Muscle of leg (tissue), 11 donors: Measurements from ENCODE around the gene PER3. TPM values are rescaled to one million over a fixed set of nuclear protein-coding genes. Genes with fewer than 3 reads are reported as not detected.

Experiments used
- DNase-seq: peaks from one replicate; pipeline ENCODE4 v3.0.0; 2013
- H3K27ac ChIP-seq: one replicate; pipeline ENCODE4 v1.5.1; 2013; ENCODE audit warnings: mild to moderate bottlenecking, low read length, control low read depth
- H3K27me3 ChIP-seq: one replicate; pipeline ENCODE4 v1.6.1; 2013; ENCODE audit warnings: low read length; ENCODE audit not compliant: control insufficient read depth, insufficient read depth
- H3K36me3 ChIP-seq: one replicate; pipeline ENCODE4 v1.6.1; 2013; ENCODE audit warnings: low read length; ENCODE audit not compliant: control insufficient read depth, insufficient read depth
- H3K4me1 ChIP-seq: one replicate; pipeline ENCODE4 v1.6.1; 2013; ENCODE audit warnings: low read length; ENCODE audit not compliant: control insufficient read depth, insufficient read depth
- H3K4me3 ChIP-seq: one replicate; pipeline ENCODE4 v1.5.1; 2013; ENCODE audit warnings: low read length, control low read depth
- H3K9me3 ChIP-seq: replicated peaks from 2 replicates; pipeline ENCODE4 v1.6.1; 2013; ENCODE audit warnings: low read depth, low read length; ENCODE audit not compliant: control insufficient read depth
- WGBS: methylation state at CpG from one replicate; pipeline ENCODE4 v1.1.5; 2013; ENCODE audit warnings: missing lambda C conversion rate; ENCODE audit not compliant: insufficient coverage; 5-methylcytosine and 5-hydroxymethylcytosine counted together
- polyA plus RNA-seq, 8 donors: library from polyadenylated mRNA; unstranded; fragments of 120-200 nt; gene quantifications; one replicate each; pipeline versions ENCODE4 v1.2.1 to v1.2.3, GENCODE V29; 2013; ENCODE audit warnings: inconsistent platforms in 1 of 8, low replicate concordance in 1 of 8; ENCODE audit not compliant: insufficient read length in 8 of 8, insufficient read depth in 1 of 8
- total RNA-seq: library from RNA; stranded (reverse); fragments of 120-200 nt; gene quantifications from one replicate; pipeline ENCODE4 v1.2.4, GENCODE V29; 2013

PER3 gene
- total and polyA plus RNA-seq, 9 donors = 3.5 to 8.8 (median 5.7) TPM

DNA sequence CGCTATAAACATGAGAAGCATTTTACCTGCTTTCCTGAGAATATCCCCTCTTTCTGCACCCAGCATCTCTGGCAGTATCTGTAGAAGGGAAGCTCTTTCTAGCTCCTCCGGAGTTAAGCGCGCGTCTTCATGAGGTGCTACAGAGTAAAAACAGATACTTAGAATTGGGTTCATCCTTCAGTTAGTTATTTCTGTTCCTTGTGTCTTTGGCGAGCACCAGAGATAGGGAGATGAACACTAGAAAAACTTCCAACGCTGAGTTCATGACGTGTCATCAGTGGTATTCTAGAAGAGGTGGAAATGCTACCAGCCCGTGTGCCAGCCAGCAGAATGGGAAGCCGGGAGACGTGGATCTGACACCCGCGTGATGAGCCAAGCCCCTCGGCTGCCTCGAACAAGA is 66.7 kb downstream of the PER3 start:
- no peak overlapping the region for H3K4me3 ChIP-seq
- H3K9me3 ChIP-seq = no peaks in the 10 kb centered on the region
- WGBS = 84% methylated on average over 5 of the region's 15 CpGs
- H3K36me3 ChIP-seq = no peaks in the 10 kb centered on the region
- DNase-seq = no peak
- peaks cover 2% of the 10 kb centered on the region for H3K27me3 ChIP-seq
- H3K27ac ChIP-seq = no peak overlapping the region
- H3K4me1 ChIP-seq = no peaks in the 10 kb centered on the region

DNA sequence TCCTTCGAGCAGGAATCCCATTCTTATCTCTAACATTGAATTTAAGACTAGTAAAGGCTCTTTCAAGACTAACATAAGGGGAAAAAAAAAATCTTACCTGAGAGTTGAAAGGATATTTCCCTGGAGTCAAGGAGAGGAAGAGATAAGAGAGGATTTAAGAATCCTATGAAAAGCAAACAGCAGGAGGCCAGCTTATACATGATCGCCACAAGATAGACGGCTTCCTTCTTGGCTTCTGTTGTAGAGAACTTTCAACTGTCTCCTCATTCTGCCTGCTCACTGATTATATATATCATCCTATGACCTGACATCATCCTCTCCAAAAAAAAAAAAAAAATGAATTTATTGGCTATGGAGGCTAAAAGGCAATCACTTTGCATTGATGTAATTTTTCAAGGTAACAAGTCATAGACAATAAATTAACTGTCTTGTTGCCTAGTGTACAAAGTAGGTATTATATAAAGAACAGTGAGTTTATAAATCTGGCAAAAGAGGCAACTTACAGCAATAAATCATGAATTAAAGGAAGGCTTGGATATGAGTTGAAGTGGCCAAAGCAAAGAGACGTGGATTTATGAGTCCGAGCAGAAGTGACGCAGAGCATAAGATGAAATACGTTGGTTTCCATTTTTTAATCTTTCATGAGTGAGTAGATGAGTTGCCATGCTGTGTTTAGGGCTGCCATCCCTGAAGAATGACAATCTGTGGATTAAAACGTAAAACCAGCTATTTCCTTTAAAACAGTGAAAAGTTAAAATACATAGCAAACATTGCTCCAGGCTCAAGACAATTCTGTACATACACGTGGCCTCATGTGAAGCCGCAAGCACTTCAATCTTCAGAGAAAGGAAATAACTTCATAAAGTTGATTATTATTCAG is 69.0 kb downstream of the PER3 start, which contains the start of gene UTS2:
TSS of gene UTS2 (minus strand) at position 262 of the 880 bp plus-strand sequence. CDS start at position 200, 62 bp downstream.
- 85% methylated on average over 4 of the region's 10 CpGs for WGBS
- no peaks in the 10 kb centered on the region for H3K4me1 ChIP-seq
- no peak within 1 kb of the TSS for H3K4me3 ChIP-seq
- no peaks in the 10 kb centered on the region for H3K9me3 ChIP-seq
- H3K27me3 ChIP-seq = peaks cover 2% of the 10 kb centered on the region
- no peak for DNase-seq
- H3K36me3 ChIP-seq = no peaks in the 10 kb centered on the region
- no peak within 1 kb of the TSS for H3K27ac ChIP-seq

DNA sequence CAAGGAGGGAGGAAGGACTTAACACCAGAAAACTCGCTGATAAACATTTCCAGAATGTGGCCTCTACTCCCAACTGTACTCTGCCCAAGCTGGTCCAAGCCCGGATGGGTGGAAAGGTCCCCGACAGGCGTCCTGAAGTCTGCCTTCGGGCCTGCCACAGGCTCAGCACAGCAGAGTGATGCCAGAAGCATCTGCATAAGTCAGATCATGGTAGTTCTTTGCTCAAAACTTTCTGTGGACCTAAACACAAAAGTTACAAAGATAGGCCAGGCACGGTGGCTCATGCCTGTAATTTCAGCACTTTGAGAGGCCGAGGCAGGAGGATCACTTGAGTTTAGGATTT is 69.6 kb downstream of the PER3 start:
- Histone ChIP-seq H3K4me1 (no peaks in the 10 kb centered on the region), H3K9me3 (no peaks in the 10 kb centered on the region), H3K27me3 (peaks cover 2% of the 10 kb centered on the region), H3K36me3 (no peaks in the 10 kb centered on the region), H3K27ac (no peak overlapping the region), H3K4me3 (no peak overlapping the region)
- no peak for DNase-seq
- WGBS = 80% methylated on average over 7 of the region's 7 CpGs

DNA sequence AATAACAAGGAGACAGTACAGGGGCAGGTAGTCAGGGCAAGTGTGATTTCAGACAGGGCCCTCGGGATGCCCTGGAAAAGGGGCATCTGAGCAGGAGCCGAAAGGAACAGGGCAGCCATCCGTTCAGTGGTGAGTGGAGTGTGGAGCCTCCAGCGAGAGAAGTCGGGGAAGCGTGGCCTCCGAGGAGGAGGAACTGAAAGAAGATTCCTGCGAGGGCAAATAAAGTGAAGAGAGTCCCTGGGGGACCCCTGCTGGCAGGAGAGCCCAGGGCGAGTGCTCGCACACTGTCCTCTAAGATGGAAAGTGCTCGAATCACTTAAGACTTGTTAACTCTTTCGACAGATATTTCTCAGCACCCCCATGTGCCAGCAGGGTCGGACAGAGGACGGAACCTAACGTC is 72.3 kb downstream of the PER3 start:
- Histone ChIP-seq H3K36me3 (no peaks in the 10 kb centered on the region), H3K27me3 (no peaks in the 10 kb centered on the region), H3K4me1 (no peaks in the 10 kb centered on the region), H3K9me3 (no peaks in the 10 kb centered on the region), H3K4me3 (no peak overlapping the region), H3K27ac (no peak overlapping the region)
- 77% methylated on average over 10 of the region's 15 CpGs for WGBS
- peak; percentile 5 for DNase-seq

DNA sequence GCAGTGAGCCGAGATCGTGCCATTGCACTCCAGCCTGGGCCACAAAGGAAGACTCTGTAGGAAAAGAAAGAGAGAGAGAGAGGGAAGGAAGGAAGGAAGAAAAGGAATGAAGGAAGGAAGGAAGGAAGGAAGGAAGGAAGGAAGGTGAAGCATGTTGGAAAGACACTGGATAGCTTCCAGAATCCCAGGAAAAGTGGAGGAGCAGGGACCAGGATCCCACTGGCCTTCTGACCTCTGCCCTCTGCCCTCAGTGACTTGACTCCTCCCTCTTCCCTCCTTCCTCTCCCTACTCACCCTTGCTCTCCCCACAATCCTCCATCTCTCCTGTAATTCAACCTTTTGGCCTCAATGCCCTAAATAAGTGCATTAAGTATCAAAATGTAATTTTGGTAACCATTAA is 72.9 kb downstream of the PER3 start:
- H3K4me1 ChIP-seq = no peaks in the 10 kb centered on the region
- 60% methylated on average over 2 of the region's 2 CpGs for WGBS

DNA sequence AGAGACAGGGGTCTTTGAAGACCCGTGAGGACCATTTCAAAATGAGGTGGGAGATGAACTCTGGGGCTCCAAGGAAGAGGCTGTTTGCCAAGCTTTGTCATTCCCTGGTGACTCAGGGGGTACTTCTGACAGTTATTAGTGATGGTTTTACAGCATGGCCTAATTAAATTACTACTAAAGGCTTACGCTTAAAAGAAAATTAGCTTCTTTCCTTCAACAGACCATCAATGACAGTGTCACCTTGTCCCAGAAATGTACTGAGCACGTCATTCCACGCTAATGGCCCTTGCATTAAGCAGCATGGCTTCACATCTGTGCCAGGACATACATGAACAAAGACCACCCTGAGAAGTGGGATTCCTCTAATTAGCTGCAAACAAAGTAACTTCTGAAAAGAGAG is 73.9 kb downstream of the PER3 start:
- no peaks in the 10 kb centered on the region for H3K9me3 ChIP-seq
- H3K36me3 ChIP-seq = no peaks in the 10 kb centered on the region
- H3K27me3 ChIP-seq = no peaks in the 10 kb centered on the region
- WGBS = 60% methylated on average over 1 of the region's 4 CpGs
- H3K4me3 ChIP-seq = no peak overlapping the region
- DNase-seq = no peak
- no peak overlapping the region for H3K27ac ChIP-seq
- no peaks in the 10 kb centered on the region for H3K4me1 ChIP-seq

More for the DNA sequence above, 72.9 kb downstream of the PER3 start:
- Histone ChIP-seq H3K4me3 (no peak overlapping the region), H3K27ac (no peak overlapping the region), H3K9me3 (no peaks in the 10 kb centered on the region), H3K27me3 (no peaks in the 10 kb centered on the region), H3K36me3 (no peaks in the 10 kb centered on the region)
- no peak for DNase-seq

DNA sequence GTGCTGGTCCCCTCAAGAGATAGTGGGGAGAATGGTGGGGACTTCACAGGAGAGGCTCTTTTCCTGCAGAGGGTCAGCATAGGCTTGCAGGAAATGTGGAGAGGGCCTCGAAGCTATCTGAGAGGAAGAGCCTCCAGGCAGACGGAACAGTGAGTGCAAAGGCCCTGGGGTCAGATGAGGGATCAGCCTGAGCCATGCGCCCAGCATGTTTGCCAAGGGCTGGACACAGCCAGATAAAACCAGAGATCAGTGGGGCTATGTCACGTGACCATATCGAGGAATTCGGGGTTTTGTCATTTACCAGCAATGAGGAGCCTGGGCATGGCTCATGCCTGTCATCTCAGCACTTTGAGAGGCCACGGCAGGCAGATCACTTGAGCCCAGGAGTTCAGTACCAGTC is 75.3 kb downstream of the PER3 start:
- peaks cover 2% of the 10 kb centered on the region for H3K27me3 ChIP-seq
- no peaks in the 10 kb centered on the region for H3K4me1 ChIP-seq
- no peak overlapping the region for H3K4me3 ChIP-seq
- no peak overlapping the region for H3K27ac ChIP-seq
- 85% methylated on average over 7 of the region's 7 CpGs for WGBS
- no peaks in the 10 kb centered on the region for H3K36me3 ChIP-seq
- DNase-seq = no peak
- H3K9me3 ChIP-seq = no peaks in the 10 kb centered on the region

DNA sequence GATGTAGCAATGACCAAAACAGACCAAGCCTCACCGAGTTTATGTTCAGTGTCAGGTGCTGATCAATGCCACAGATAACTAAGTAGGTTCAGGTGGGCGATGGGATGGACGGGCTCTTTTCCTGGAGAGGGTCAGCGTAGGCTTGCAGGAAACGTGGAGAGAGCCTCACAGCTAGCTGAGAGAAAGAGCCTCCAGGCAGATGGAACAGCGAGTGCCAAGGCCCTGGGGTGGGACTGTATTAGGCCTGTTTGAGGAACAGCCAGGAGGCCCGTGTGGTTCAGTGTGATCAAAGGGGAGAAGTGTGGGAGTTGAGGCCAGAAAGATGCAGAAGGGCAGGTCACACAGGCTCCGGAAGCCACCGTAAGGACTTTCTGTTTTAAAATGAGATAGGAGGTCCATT is 76.0 kb downstream of the PER3 start:
- Histone ChIP-seq H3K9me3 (no peaks in the 10 kb centered on the region), H3K4me1 (no peaks in the 10 kb centered on the region), H3K27ac (no peak overlapping the region), H3K36me3 (no peaks in the 10 kb centered on the region), H3K27me3 (peaks cover 2% of the 10 kb centered on the region), H3K4me3 (no peak overlapping the region)
- no peak for DNase-seq
- WGBS = 79% methylated on average over 6 of the region's 9 CpGs

DNA sequence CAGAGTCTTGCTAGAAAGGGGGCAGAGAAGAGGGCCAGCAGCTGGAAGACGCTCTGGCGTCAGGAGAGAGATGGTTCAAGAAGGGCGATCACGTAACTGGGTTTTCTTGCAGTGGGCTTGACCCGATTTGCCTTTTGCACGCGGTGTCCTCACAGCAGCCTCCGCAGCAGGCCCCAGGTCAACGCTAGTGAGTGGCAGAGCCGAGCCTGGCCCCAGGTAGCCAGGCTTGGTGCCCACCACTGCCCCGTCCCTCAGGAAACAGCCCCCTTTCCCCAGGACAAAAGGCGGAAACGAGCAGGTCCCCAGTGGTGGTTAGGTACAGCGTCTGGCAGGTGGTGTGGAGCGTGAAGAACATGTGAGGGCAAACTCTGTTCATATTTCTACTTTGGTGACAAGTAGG is 77.4 kb downstream of the PER3 start:
- peaks cover 2% of the 10 kb centered on the region for H3K27me3 ChIP-seq

DNA sequence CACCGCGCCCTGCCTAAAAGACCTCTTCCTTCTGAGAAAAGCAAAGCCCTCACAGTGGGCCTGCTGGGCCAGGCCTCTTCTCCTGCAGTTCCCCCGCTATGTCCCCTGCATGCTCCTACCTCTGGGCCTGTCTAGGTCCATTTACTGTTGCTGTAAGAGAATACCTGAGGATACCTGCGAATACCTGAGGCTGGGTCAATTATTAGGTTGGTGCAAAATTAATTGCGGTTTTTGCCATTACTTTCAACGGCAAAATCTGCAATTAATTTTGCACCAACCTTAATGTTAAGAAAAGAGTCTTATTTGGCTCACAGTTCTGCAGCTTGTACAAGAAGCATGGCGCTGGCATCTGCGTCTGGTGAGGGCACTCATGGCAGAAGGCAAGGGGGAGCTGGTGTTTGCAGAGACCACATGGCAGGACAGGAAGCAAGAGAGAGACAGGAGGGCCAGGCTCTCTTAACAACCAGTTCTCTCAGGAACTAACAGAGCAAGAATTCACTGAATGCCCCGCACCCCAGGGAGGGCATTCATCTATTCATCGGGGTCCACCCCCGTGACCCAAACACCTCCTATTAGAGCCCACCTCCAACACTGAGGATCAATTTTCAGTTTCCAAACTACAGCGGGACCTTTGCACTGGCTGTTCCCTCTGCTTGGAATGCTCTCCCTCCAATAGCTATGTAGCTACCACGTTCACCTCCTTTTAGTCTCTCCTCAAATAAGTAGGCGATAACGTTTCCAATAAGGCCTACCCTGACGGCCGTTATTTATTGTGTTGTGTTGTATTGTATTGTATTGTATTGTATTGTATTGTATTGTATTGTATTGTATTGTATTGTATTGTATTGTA is 78.3 kb downstream of the PER3 start:
- Histone ChIP-seq H3K36me3 (no peaks in the 10 kb centered on the region), H3K27ac (no peak overlapping the region), H3K4me3 (no peak overlapping the region), H3K4me1 (no peaks in the 10 kb centered on the region), H3K27me3 (peaks cover 2% of the 10 kb centered on the region), H3K9me3 (no peaks in the 10 kb centered on the region)
- WGBS = 93% methylated on average over 7 of the region's 17 CpGs
- no peak for DNase-seq

More for the DNA sequence above, 77.4 kb downstream of the PER3 start:
- Histone ChIP-seq H3K4me1 (no peaks in the 10 kb centered on the region), H3K9me3 (no peaks in the 10 kb centered on the region), H3K27ac (no peak overlapping the region), H3K4me3 (no peak overlapping the region), H3K36me3 (no peaks in the 10 kb centered on the region)
- WGBS = 91% methylated on average over 14 of the region's 15 CpGs
- DNase-seq = no peak
